Caco-2 (cell line): Measurements from ENCODE around the gene SCN4A. TPM values are rescaled to one million over a fixed set of nuclear protein-coding genes. Genes with fewer than 3 reads are reported as not detected.

Experiments
- BruUV-seq: library from RNA; stranded (reverse); fragments of 400-500 nt; replicated peaks from 2 replicates; lab custom pipeline; 2021; lab: Mats Ljungman, UMichigan
- CTCF ChIA-PET: fragments of 300-600 bp; sonication (Branson Sonifier 250); formaldehyde crosslinking; loops from one replicate; lab custom pipeline; 2022; ENCODE audit warnings: antibody characterized with exemption; lab: Charles Lee
- POLR2A ChIA-PET: fragments of 300-600 bp; sonication (Branson Sonifier 250); formaldehyde crosslinking; loops from one replicate; lab custom pipeline; 2022; ENCODE audit warnings: antibody characterized with exemption; lab: Charles Lee
- DNase-seq, 2 experiments: peaks; one replicate each; pipeline versions ENCODE4 v3.0.0 to v3.0.0-alpha.2; 2020 to 2022
- H3K27me3 ChIP-seq: replicated peaks from 2 replicates; pipeline ENCODE4 v1.6.0; 2011; ENCODE audit warnings: low read length; ENCODE audit not compliant: control insufficient read depth, insufficient read depth
- H3K36me3 ChIP-seq: 2 replicates; pipeline ENCODE4 v1.5.1; 2011; ENCODE audit warnings: low read length; ENCODE audit not compliant: control insufficient read depth, insufficient read depth
- H3K4me1 ChIP-seq: fragments of 250-450 bp; sonication (Bioruptor Pico); 2 replicates; pipeline ENCODE4 v1.5.1; 2020; ENCODE audit warnings: mild to moderate bottlenecking
- H3K4me3 ChIP-seq: 2 replicates; pipeline ENCODE4 v1.5.1; 2011; ENCODE audit warnings: low read depth, mild to moderate bottlenecking, control low read depth, low read length
- H3K9me3 ChIP-seq: fragments of 250-450 bp; sonication (Bioruptor Pico); 2 replicates; pipeline ENCODE4 v1.5.1; 2020; ENCODE audit warnings: mild to moderate bottlenecking, moderate library complexity
- H3K27ac Mint-ChIP-seq: one replicate; pipeline ENCODE4 v1.8.0; 2022; ENCODE audit warnings: mixed read lengths; ENCODE audit not compliant: unreplicated experiment
- H3K27me3 Mint-ChIP-seq: one replicate; pipeline ENCODE4 v1.8.0; 2022; ENCODE audit warnings: mixed read lengths; ENCODE audit not compliant: insufficient read depth, unreplicated experiment
- H3K36me3 Mint-ChIP-seq: one replicate; pipeline ENCODE4 v1.8.0; 2022; ENCODE audit warnings: mild to moderate bottlenecking, mixed read lengths; ENCODE audit not compliant: insufficient read depth, unreplicated experiment
- H3K4me1 Mint-ChIP-seq: one replicate; pipeline ENCODE4 v1.8.0; 2022; ENCODE audit warnings: low read depth, mixed read lengths; ENCODE audit not compliant: unreplicated experiment
- H3K4me3 Mint-ChIP-seq: one replicate; pipeline ENCODE4 v1.8.0; 2022; ENCODE audit warnings: mild to moderate bottlenecking, moderate library complexity, mixed read lengths; ENCODE audit not compliant: unreplicated experiment
- H3K9me3 Mint-ChIP-seq: one replicate; pipeline ENCODE4 v1.8.0; 2022; ENCODE audit warnings: mixed read lengths; ENCODE audit not compliant: unreplicated experiment
- intact Hi-C: fragments of 100-400 bp; cut with micrococcal nuclease; formaldehyde crosslinking; loops from one replicate; pipeline ENCODE4 v1.10.0; 2022; ENCODE audit not compliant: unreplicated experiment
- total RNA-seq: library from RNA; stranded (reverse); gene quantifications from 2 replicates; pipeline ENCODE4 v1.2.3, GENCODE V29; 2022
- TF ChIP-seq, protein P1 (sequence below), 2 experiments: fragments of 200-600 bp in 1 of 2; IDR thresholded peaks; 1 replicate in 1 of 2; 2 replicates in 1 of 2; pipeline versions ENCODE4 v1.5.1 to v1.8.0; 2011 to 2022; ENCODE audit warnings: antibody characterized with exemption in 1 of 2, control low read depth in 1 of 2, inconsistent platforms in 1 of 2, low read depth in 1 of 2, low read length in 1 of 2, mild to moderate bottlenecking in 1 of 2, moderate library complexity in 1 of 2; ENCODE audit not compliant: insufficient read depth in 1 of 2, severe bottlenecking in 1 of 2, unreplicated experiment in 1 of 2

Gene SCN4A
- total RNA-seq, 1 experiment from 2014 or later, result not detected

DNA sequence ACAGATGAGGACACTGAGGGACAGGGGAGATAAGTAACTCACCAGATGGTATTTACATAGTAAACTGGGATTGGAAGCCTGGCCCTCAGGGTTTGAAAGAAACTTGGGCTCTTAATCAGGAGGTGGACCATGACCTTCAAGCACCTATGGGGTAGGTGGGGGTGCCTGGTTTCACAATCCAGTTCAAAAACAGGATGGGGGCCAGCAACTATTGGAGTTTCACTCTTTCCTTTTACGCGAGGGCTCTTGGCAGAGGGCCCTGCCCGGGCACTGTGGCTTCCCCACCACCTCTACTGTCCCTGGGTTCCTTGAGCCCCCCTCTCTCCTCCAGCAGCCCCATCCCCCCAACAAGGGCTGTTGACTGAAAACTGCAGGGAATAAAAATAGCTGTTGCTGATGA is 14.1 kb upstream of the SCN4A start:
- H3K27me3 Mint-ChIP-seq, result peaks cover 4% of the 10 kb centered on the region
- H3K4me3 Mint-ChIP-seq, result no peak overlapping the region
- Histone ChIP-seq H3K4me1 (peaks cover 9% of the 10 kb centered on the region; the same call in 1 of the 2 replicates), H3K9me3 (peaks cover 5% of the 10 kb centered on the region; the same call in 1 of the 2 replicates), H3K36me3 (no peaks in the 10 kb centered on the region), H3K27me3 (no peaks in the 10 kb centered on the region), H3K4me3 (no peak overlapping the region)
- POLR2A ChIA-PET, result no interaction called here
- no peak overlapping the region for H3K27ac Mint-ChIP-seq
- no peaks in the 10 kb centered on the region for H3K36me3 Mint-ChIP-seq
- no TSS peak for BruUV-seq
- TF ChIP-seq, protein P1, sequence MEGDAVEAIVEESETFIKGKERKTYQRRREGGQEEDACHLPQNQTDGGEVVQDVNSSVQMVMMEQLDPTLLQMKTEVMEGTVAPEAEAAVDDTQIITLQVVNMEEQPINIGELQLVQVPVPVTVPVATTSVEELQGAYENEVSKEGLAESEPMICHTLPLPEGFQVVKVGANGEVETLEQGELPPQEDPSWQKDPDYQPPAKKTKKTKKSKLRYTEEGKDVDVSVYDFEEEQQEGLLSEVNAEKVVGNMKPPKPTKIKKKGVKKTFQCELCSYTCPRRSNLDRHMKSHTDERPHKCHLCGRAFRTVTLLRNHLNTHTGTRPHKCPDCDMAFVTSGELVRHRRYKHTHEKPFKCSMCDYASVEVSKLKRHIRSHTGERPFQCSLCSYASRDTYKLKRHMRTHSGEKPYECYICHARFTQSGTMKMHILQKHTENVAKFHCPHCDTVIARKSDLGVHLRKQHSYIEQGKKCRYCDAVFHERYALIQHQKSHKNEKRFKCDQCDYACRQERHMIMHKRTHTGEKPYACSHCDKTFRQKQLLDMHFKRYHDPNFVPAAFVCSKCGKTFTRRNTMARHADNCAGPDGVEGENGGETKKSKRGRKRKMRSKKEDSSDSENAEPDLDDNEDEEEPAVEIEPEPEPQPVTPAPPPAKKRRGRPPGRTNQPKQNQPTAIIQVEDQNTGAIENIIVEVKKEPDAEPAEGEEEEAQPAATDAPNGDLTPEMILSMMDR (IDR thresholded peaks at IDR 0.05; ENCODE audit: insufficient read depth in 1 of 2, low read depth in 1 of 2, low read length in 1 of 2, severe bottlenecking in 1 of 2, unreplicated experiment in 1 of 2), result no peak
- intact Hi-C loops, result loop anchor here (5.0 kb wide), 1 partner anchor 35 kb away; no protein-coding TSS in a partner anchor
- no peaks in the 10 kb centered on the region for H3K4me1 Mint-ChIP-seq
- no peaks in the 10 kb centered on the region for H3K9me3 Mint-ChIP-seq
- no peak for DNase-seq
- CTCF ChIA-PET, result interaction anchor here (0.7 to 1.2 kb wide), 3 partner anchors 15 to 72 kb away, joined by 3 to 4 read pairs (median 3); no protein-coding TSS in a partner anchor

DNA sequence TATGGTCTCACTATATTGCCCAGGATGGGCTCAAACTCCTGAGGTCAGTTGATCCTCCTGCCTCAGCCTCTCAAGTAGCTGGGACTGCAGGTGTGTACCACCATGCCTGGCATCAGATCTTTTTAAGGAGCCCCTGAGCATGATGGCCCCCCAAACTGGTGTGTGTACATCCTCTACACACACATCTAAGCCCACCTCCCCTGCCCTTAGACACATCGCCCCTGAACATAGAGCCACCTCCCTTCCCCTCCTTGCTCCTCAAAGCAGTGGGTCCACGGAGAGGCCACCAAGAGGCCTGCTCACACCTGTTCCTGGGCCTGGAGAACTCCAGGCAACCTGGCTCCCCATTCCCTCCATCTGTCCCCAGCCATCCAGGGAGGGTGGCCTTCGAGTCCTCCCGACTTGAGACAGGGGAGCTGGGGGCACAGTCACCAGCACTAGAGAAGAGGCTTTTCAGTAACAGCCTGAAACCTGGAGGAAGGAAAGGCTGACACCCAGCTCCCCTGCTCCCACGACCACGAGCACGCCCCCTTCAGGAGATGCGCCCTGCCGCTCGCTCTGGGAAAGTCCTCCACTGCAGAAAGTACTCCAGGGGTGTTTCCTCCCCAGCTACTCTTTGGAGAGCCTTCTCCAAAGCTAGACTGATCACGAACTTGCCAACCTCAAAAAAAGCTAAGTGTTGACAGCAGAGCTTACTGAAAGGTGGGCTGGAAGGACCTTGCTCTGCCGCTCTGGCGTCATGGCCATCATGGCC is 12.8 kb upstream of the SCN4A start:
- H3K4me1 ChIP-seq, result peaks cover 9% of the 10 kb centered on the region; the same call in 1 of the 2 replicates
- H3K9me3 Mint-ChIP-seq, result no peaks in the 10 kb centered on the region
- peaks cover 5% of the 10 kb centered on the region; the same call in 1 of the 2 replicates for H3K9me3 ChIP-seq
- TF ChIP-seq, protein P1 (IDR thresholded peaks at IDR 0.05; ENCODE audit: insufficient read depth in 1 of 2, low read depth in 1 of 2, low read length in 1 of 2, severe bottlenecking in 1 of 2, unreplicated experiment in 1 of 2), result no peak
- H3K27me3 ChIP-seq, result no peaks in the 10 kb centered on the region
- no peaks in the 10 kb centered on the region for H3K4me1 Mint-ChIP-seq
- intact Hi-C loops, result loop anchor here (5.0 kb wide), 1 partner anchor 33 kb away; no protein-coding TSS in a partner anchor
- POLR2A ChIA-PET, result no interaction called here
- no TSS peak for BruUV-seq
- H3K27me3 Mint-ChIP-seq, result no peaks in the 10 kb centered on the region
- no peak for DNase-seq
- CTCF ChIA-PET, result interaction anchor here (1.2 kb wide), 1 partner anchor 35 kb away, joined by 6 read pairs; no protein-coding TSS in a partner anchor
- no peak overlapping the region for H3K4me3 ChIP-seq
- no peak overlapping the region for H3K27ac Mint-ChIP-seq
- no peaks in the 10 kb centered on the region for H3K36me3 Mint-ChIP-seq
- H3K4me3 Mint-ChIP-seq, result no peak overlapping the region
- H3K36me3 ChIP-seq, result no peaks in the 10 kb centered on the region

DNA sequence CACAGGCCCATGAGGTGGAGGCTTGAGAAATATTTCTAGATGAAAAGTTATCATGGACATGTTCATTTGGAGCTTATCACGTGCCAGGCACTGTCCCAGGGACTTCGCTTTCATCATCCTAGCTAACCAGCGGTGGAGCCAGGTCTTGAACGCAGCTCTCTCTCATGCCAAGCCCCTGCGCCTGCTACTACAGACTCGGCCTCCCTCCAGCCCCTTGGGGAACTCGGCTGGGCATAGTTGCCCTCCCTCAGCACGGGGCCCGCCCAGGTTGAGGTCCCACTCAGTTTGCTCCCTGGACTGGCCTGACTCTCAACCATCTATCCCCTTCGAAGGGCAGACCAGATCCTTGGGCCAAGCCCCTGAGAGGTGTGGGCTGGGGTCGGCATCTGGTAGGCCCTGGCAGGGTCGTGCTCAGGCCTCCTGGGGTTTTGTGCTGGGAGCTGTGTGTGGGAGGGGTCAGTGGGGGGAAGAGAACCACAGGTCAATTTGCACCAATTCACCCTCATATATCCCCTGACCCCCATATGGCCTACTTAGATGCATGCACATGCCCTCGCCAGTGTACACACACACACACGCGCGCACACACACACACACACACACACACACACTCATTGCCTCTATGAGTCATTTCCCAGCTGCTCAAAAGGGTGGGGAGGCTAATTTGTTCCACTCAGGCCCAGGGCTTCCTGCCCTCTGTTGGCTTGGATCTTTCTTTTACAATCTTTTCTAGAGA is 12.1 kb upstream of the SCN4A start:
- H3K4me3 Mint-ChIP-seq, result no peak overlapping the region
- DNase-seq, result no peak
- H3K27me3 Mint-ChIP-seq, result no peaks in the 10 kb centered on the region
- H3K27ac Mint-ChIP-seq, result no peak overlapping the region
- no peaks in the 10 kb centered on the region for H3K4me1 Mint-ChIP-seq
- H3K9me3 Mint-ChIP-seq, result no peaks in the 10 kb centered on the region
- no peaks in the 10 kb centered on the region for H3K36me3 Mint-ChIP-seq
- H3K4me3 ChIP-seq, result no peak overlapping the region
- ChIA-PET CTCF (interaction anchor here (1.0 to 1.2 kb wide), 3 partner anchors 34 to 149 kb away, joined by 3 to 6 read pairs (median 3); no protein-coding TSS in a partner anchor), POLR2A (interaction anchor here (0.6 kb wide), 1 partner anchor 99 kb away, joined by 3 read pairs; no protein-coding TSS in a partner anchor)
- no peaks in the 10 kb centered on the region for H3K36me3 ChIP-seq
- no peaks in the 10 kb centered on the region for H3K27me3 ChIP-seq
- H3K9me3 ChIP-seq, result peaks cover 5% of the 10 kb centered on the region; the same call in 1 of the 2 replicates
- H3K4me1 ChIP-seq, result peaks cover 9% of the 10 kb centered on the region; the same call in 1 of the 2 replicates
- TF ChIP-seq, protein P1 (IDR thresholded peaks at IDR 0.05; ENCODE audit: insufficient read depth in 1 of 2, low read depth in 1 of 2, low read length in 1 of 2, severe bottlenecking in 1 of 2, unreplicated experiment in 1 of 2), result no peak
- no TSS peak for BruUV-seq
- intact Hi-C loops, result loop anchor here (5.0 kb wide), 1 partner anchor 33 kb away; no protein-coding TSS in a partner anchor
